HG03521 (cell line): ENCODE results near the gene ABHD12.

Source experiments
- ATAC-seq: cut with Tn5 transposase; IDR thresholded peaks from one replicate; pipeline ENCODE4 v1.9.1; 2021; ENCODE audit warnings: mild to moderate bottlenecking, moderate library complexity; ENCODE audit not compliant: unreplicated experiment

Gene ABHD12

DNA sequence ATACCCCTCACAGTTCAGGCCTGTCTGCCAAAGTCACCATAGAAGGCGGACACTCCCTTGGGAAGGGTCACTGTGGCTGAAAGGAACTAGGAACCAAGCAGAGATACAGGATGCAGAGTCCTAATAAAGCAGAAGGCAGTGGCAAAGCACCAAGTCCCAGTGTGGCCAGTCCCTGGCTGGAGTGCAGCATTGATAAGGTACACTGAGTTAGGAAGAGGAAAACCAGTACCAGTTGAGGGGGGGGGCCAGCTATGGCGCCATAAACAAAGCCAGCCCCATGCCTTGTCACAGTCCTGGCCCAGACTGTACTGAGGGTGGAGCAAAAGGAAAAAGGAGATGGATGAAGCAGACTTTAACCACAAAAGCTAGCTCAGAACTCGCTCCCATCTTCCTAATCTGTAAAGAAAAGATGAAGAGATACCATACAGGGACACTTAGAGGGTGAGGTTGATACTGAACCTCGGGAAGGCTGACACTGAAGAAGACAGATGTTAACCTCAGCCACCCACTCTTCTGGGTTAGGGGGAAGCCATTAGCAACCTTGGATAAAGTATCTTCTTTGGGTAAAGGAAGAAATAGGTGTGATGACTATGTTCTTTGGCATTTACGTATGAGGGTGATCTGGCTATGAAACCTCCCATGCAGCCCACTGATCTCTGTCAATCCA lies 7.8 kb downstream of the ABHD12 start:
- ATAC-seq: no peak

DNA sequence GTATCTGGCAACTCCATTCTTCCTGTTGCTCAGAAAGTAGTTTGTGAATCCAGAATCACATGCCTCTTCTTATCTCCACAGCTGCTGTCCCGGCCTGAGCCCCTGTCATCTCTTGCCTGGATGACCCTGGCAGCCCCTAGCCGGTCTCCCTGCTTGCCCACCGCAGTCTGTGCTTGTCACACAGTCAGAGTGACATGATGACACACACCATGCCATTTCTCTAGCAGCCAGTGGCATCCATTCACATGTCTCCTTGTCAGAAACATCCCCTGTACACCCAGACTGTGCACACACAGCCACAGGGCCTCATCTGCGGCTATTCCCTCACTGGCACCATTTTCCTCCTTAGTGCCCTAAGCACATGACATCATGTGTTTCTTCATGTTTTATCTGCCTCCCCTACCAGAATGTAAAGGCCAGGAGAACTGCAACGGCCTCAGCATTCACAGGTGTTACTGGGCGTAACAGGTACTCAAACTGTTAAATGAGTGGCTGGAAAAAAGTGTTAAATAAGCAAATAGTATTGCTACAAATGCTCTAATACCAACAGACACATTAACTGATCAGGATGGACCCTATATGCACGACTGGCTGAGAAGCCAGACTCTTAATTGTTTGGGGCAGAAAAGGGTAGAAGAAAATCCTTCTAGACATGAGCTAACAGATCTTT lies 9.6 kb downstream of the ABHD12 start:
- ATAC-seq: no peak

DNA sequence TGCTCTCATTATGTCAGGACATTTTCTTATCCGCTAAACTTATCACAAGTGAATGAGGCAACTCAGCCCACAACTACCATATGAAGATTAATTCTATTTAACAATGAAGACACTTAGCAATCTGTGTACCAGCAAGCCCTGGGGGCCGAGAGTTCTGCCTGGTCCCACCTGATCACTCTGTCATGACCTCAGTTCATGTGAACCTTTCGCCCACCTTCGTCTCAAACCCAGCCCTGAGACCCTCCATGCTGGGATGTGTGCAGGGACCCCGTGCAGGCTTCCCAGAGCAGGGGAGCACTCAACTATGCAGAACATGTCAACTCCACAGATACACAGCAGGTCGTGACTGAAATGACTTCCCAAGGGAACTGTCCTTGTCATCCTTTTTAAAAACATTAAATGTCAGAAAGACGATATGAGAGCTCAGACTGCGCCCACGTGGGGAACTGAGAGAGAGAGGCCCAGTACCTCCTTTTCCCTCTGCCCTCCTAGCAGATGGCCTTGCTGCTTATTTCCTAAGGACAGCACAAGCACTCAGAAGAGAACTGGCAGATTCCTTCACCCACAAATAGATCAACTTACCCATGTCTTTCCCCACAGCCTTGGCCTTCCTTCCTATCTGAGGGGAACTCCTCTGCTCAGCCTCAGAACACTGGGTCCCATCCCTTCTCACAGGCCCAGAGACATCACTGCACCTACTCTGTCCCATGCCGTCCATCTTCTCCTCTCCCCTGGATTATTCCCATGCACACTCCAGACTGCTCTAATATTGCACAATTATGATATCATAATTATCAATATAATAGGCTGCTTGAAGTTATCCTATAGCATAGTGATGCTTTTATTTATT lies 11.5 kb downstream of the ABHD12 start:
- ATAC-seq: no peak

DNA sequence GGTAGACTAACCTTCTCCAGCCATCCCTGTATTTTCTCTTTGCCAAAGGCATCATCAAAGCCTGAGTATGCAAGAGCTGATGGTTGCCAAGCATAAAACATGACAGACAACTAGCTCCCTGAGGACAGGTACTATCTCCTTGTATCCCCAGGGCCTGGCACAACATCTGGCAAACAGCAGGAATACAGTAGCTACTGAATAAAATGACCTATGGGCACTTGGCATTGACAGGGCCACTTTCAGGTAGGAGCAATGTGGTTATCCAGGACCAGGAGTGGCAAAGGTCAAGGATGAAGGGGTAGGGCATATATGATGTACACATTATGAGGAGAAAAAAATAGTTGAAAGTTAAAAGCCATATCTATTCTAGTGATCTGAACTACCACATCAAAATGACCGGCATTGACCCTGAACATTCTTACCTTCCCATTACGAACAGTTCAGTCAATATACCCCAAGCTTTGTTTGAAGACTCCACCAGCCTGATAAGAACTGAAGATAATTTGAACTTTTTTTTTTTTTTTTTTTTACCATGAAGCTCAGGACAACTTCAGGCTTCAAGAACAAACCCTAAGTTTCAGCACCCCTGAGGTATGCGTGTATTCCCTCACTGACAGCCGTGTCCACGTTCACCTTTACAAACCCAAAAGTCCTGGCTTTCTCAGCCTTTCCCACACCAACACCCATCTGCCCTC lies 12.3 kb downstream of the ABHD12 start:
- ATAC-seq: no peak

DNA sequence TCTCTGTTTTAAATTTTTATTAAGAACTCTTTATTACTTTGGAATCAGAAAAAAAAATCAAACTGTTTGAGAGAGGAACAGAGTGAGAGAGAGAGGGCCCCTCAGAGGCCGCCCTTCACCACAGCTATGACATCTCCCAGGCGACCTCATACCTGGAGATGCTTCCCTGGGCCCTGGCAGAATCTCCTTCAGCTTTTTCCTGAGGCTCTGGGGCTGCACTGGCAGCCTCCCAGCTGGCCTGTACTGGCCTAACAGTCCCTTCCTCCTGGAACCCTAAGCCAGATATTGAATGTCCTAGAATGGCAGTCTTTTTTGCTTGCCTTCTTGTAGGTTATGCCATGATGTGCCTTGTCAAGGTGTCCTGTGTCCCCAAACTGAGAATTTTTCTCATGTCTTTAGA lies 13.7 kb downstream of the ABHD12 start:
- ATAC-seq: no peak

DNA sequence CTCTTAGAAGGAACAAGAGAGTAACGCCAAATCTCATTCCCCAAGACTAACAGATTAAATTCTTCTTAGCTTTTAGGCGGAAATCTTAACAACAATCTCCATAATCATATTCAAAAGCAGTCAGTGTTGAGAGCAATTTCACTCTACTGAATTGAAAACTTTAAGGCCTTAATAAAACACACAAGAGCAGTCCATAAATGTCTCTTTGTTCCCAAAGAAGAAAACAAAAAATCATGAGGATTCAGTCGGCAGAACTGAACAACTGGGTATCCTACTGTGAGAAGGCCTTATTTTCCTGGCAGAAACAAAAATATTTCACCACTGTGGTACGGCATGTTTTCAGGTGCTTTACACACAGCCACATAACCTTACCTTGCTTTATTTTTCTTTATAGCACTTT lies 14.4 kb downstream of the ABHD12 start:
- no peak for ATAC-seq

DNA sequence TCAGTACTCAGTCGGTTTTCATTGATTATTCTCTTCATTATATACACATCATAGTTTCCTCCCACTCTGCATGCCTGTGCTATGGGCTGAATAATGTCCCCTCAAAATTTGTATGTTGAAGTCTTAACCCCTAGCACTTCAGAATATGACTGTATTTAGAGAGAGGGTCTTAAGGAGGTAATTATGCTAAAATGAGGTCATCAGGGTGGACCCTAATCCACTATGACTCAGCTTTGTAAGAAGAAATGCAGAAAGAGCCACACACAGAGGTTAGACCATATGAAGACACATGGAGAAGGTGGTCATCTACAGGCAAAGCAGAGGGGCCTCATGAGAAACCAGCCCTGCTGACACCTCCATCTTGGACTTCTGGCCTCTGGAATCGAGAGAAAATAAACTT lies 15.8 kb downstream of the ABHD12 start:
- ATAC-seq: no peak

DNA sequence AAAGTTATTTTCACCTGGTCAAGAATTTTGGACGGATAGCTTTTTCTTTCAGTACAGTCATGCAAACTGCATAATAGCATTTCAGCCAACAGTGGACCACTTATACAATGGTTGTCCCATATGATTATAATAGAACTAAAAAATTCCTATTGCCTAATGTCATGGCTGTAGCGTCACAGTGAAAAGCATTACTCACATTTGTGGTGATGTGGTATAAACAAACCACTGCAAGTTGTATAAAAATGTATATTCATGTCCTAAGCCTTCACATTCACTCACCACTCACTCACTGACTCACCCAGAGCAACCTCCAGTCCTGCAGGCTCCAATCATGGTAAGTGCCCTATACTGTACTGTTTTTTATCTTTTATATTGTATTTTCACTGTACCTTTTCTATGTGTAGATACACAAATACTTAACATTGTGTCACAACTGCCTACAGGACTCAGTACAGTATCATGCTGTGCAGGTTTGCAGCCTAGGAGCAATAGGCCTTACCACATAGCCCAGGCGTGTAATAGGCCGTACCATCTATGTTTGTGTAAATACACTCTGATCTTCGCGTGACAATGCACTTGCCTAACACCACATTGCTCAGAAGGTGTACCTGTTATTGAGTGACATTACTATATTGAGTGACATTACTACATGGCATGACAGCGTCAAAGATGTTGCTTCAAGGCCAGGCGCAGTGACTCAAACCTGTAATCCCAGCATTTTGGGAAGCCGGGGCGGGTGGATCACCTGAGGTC lies 17.9 kb downstream of the ABHD12 start:
- ATAC-seq: no peak

DNA sequence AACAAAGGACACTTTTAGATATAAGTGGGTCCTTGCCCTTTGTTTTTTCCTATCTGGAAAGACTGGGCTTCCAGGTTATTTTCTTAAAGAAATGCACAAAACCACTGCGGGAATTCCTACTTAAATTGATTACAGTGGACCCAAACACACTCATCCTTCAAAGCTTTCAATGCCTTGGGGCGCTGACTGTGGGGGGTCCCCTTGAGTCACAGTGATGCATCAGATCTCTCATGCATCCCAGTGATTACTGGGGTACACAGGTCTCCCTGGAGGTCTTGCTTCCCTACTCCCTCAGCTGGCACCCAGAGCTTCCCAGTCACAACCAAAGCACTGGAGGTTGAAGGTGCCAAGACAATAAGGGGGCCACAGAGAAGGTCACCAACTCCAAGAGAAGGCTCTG lies 20.7 kb downstream of the ABHD12 start:
- no peak for ATAC-seq

DNA sequence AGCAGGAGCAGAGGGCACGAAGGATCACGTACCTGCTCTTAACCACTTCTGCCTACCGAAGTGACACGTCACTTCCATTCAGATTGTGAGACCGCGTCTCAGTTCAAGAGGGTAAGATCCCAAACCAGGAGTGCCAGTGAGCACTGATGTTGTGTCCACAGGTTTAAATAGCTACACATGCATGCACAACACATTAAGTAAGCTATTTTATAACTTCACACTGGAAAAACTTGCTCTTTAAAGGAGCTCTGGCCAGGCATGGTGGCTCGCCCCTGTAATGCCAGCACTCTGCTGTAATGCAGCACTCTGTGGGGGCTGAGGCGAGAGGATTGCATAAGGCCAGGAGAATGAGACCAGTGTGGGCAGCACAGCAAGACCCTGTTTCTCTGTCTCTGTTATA lies 21.1 kb downstream of the ABHD12 start:
- ATAC-seq: no peak

DNA sequence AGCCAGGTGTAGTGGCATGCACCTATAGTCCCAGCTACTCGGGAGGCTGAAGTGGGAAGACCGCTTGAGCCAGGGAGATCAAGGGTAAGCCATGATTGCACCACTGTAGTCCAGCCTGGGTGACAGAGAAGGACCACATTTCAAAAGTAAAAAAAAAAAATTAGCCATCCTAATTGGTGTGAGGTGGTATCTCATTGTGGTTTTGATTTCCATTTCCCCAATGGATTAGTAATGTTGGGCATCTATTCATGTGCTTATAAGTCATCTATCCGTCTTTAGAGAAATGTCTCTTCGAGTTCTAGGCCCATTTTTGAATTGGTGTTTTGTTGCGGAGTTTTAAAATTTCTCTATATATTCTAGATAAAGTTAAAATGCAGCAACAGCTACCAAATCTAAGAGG lies 21.7 kb downstream of the ABHD12 start:
- ATAC-seq: no peak

DNA sequence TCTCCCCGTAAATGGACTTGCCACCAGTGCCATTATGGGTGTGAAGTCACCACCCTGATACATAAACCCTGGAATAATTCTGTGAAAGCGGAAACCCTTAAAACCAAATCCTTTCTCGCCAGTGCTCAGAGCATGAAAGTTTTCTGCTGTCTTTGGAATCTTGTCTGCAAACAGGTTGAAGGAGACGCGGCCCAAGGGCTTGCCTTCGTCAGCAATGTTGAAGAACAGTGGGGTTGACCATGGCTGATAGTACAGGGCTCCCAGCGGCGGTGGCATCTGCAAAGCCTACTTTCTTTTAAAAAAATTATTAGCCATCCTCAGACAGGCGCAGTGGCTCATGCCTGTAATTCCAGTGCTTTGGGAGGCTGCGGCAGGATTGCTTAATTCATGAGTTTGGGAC lies 22.1 kb downstream of the ABHD12 start:
- ATAC-seq: no peak

DNA sequence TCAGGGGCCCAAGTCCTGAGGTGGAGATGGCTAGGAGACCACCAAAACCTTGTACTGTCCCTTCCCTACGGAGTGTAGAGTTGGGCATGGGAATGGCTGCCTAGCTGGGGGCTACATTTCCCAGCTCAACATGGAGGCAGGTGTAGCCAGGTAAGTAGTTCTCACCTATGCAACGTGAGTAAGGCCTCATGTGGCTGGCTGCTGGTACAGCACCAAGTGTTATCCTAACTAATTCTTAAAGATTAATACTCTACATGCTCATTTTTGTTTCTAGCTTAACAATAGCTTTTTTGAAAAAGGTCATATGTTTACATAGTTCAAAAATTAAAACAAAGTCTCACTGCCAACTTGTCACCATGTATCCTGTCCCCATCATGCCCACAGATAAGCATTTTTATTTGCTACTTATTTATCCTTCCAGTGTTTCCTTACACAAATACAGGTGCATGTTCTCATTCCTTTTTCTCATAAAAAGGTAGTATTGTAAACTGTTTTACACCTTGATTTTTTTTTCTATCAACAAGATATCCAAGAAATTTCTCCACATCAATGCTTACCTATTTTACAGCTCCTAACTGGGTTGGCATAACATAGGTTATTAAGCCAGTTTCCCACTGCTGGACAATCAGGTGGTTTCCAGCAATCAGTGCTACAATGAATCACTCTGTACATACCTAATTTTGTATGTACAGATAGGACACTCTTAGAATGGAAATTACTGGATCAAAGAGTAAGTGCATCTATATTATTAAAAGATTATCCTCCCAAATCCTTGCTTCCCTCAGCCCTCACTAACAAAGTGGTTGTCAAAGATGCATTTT lies 25.5 kb downstream of the ABHD12 start:
- ATAC-seq: no peak

DNA sequence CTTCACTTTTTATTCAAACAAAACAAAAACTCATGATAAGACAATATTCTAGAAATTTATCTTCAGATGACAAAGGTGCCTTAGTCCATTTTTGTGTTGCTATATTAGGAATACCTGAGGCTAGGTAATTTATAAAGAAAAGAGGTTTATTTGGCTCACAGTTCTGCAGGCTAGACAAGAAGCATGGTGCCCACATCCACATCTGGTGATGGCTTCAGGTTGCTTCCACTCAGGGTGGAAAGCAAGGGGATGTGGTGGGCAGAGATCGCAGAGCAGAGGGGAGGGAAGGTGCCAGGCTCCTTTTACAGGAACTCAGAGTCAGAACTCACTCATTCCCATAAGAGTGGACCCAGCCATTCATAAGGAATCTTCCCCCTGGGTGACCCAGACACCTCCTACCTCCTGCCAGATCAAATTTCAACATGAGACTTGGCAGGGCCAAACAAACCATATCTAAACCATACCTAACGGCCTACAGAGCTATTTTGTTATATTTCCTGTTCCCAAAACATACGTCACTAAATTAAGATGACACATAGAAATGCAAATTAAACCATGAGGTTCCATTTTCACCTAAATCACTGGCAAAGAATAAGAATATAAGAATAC lies 26.4 kb downstream of the ABHD12 start:
- ATAC-seq: no peak

DNA sequence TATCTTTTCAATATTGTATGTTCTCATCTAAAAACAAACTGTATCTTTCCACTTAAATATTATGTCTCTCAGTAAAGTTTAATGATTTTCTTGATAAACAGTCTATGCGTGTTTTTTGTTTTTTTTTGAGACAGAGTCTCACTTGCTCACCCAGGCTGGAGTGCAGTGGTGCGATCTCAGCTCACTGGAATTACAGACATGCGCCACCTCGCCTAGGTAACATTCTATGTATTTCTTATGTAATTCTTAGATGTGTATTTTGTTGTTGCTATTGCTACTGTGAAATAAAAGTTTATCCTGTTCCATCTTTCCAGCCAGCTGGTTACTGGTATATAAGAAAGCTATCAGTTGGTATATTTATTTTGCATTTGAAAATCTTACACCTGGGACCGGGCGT lies 29.4 kb downstream of the ABHD12 start:
- no peak for ATAC-seq

DNA sequence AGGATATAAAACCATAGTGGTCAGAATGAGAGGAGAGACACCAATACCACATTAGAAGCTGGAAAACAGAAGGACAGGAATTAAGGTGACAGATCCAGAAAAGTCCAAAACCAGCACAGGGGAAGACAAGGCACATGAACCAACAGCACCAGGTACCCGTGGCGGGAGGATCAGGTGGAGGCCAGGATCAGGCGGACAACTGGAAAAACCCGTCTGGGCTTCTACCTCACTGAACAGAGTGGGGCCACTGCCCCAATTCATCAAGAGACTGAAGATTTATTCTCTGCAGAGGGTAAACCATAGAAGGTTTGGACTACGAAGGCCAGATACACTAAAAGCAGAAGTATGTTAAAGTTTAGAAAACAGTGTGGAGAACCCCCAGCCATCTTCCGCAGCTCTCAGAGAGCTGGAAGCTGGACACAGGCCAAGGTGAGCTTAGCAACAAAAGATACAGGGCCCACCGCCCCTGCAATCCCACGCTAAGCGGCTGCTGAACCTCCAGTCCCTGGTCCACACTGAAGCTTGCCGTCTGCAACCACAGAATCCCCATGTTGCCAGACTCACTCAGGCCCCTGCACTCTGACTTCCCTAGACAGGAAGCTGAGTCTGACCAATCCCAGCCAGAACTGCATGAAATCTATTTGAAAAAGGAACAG lies 29.9 kb downstream of the ABHD12 start:
- no peak for ATAC-seq

DNA sequence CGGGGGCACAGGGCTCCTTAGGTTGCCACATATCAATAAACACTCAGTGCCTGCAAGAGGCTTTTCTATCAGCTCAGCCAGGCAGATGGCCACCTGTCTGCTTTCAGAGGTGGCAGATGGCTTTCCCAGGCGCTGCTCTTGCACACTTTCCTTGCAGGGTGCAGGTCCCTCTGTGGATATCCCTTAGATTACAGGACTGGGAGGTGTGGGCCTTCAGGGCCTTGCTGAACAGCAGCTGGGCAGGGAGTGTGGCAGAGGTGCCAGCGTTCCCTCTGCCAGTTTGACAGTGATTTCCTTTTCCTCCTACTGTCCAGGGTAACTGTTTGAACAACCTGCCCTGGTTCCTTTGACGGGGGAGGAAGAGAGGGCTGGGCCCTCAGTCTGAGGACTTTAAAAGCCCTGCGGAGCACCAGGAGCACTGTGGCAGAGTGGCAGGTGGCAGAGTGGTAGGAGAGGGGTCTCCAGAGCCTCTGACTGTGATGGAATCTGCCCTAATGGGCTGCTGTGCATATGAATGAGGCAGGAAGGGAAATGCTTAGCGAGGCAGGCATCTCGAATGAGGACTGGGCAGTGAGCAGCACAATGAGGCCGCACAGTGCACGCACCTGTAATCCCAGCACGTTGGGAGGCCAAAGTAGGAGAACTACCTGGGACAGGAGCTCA lies 34.2 kb downstream of the ABHD12 start:
- no peak for ATAC-seq

DNA sequence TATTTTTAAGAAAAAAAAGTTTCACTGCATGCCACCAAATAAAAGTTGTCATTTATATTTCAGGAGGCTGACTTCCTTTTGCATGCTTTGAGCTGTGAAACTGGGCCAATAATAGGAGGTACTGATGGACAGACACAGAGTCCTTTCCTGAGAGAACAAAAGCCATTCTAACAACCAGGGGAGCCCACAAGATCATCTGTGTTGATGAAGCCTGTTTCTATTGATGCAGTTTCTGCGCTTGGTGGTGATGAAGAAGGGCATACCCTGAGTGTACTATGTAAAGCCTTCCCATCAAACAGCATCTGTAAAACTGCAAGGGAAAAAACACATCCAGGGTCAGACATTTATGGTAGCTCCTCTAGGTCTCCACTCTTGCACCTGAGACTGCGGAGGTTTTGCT lies 34.8 kb downstream of the ABHD12 start:
- ATAC-seq: no peak
